Transverse colon (tissue), 4 donors: ENCODE data around the gene PBX4. TPM values are rescaled to one million over a fixed set of nuclear protein-coding genes. Genes with fewer than 3 reads are reported as not detected.

Source experiments
- DNase-seq: peaks from one replicate; pipeline ENCODE4 v3.0.0-alpha.2; 2019
- H3K27ac ChIP-seq, 4 donors: fragments of 200-600 bp; sonication (generic); 2 replicates each; pipeline ENCODE4 v1.5.1; 2016 to 2018; ENCODE audit warnings: inconsistent platforms in 4 of 4
- H3K27me3 ChIP-seq: fragments of 200-600 bp; sonication (generic); 2 replicates; pipeline ENCODE4 v1.5.1; 2017; ENCODE audit warnings: inconsistent platforms
- H3K36me3 ChIP-seq, 4 donors: fragments of 200-600 bp; sonication (generic); 2 replicates each; pipeline ENCODE4 v1.5.1; 2017 to 2019; ENCODE audit warnings: inconsistent platforms in 4 of 4
- H3K4me1 ChIP-seq, 4 donors: fragments of 200-600 bp; sonication (generic); 2 replicates each; pipeline ENCODE4 v1.5.1; 2017 to 2020; ENCODE audit warnings: inconsistent platforms in 4 of 4
- H3K4me3 ChIP-seq, 4 donors: fragments of 200-600 bp; sonication (generic); 1 replicate in 1 of 4; 2 replicates in 3 of 4; pipeline versions ENCODE4 v1.5.1 to v1.6.1; 2017 to 2019; ENCODE audit warnings: inconsistent platforms in 4 of 4
- H3K9me3 ChIP-seq, 2 donors: fragments of 200-600 bp; sonication (generic); 2 replicates each; pipeline ENCODE4 v1.5.1; 2017 to 2019; ENCODE audit warnings: inconsistent platforms in 2 of 2
- CTCF ChIP-seq, 5 experiments: fragments of 200-600 bp in 3 of 5; fragments of 450-650 bp in 2 of 5; sonication (generic) in 3 of 5; IDR thresholded peaks; 1 replicate in 2 of 5; 2 replicates in 3 of 5; pipeline ENCODE4 v1.5.1; 2016 to 2017; ENCODE audit warnings: antibody characterized with exemption in 5 of 5, inconsistent platforms in 3 of 5, mild to moderate bottlenecking in 2 of 5, moderate library complexity in 1 of 5
- EP300 ChIP-seq: sonication (generic); formaldehyde crosslinking; IDR thresholded peaks from one replicate; pipeline ENCODE4 v1.6.1; 2017; ENCODE audit warnings: antibody characterized with exemption, low read depth
- POLR2A ChIP-seq: fragments of 450-650 bp; IDR thresholded peaks from one replicate; pipeline ENCODE4 v1.6.1; 2016; ENCODE audit warnings: antibody characterized with exemption, mild to moderate bottlenecking, moderate library complexity
- POLR2AphosphoS5 ChIP-seq, 3 donors: sonication (generic); formaldehyde crosslinking; IDR thresholded peaks; one replicate each; pipeline ENCODE4 v1.6.1; 2016; ENCODE audit warnings: antibody characterized with exemption in 3 of 3
- WGBS, 2 donors: methylation state at CpG; one replicate each; pipeline ENCODE4 v1.1.5; 2018; ENCODE audit warnings: low coverage in 1 of 2; 5-methylcytosine and 5-hydroxymethylcytosine counted together
- in situ Hi-C, 4 donors: fragments of 200-750 bp; cut with MboI; loops; one replicate each; pipeline versions ENCODE4 v1.15.0 to v1.15.1; 2017; ENCODE audit warnings: low sequenced_read_pairs in 3 of 4, low pct_ligation_motif_present in 1 of 4, low pct_unique_long_range_greater_than_20kb in 1 of 4
- intact Hi-C: fragments of 100-400 bp; cut with DNase I; formaldehyde crosslinking; loops from one replicate; pipeline ENCODE4 v1.15.1; 2023; ENCODE audit warnings: low total_unique reads
- total RNA-seq, 4 donors: library from RNA; depleted of rRNA; stranded (reverse); fragments of >200 nt; gene quantifications; one replicate each; pipeline ENCODE4 v1.1.0, GENCODE V29; 2016

The PBX4 gene
- total RNA-seq, 4 donors from 2014 or later: 1.9 to 11.9 (median 5.1) TPM

- intact Hi-C loops: loop anchor here (10.0 kb wide), 1 partner anchor 419 kb away; no protein-coding TSS in a partner anchor
These were observed 82.9 kb downstream of the PBX4 start for GRCh38 chr19:19535311-19536191.

DNA sequence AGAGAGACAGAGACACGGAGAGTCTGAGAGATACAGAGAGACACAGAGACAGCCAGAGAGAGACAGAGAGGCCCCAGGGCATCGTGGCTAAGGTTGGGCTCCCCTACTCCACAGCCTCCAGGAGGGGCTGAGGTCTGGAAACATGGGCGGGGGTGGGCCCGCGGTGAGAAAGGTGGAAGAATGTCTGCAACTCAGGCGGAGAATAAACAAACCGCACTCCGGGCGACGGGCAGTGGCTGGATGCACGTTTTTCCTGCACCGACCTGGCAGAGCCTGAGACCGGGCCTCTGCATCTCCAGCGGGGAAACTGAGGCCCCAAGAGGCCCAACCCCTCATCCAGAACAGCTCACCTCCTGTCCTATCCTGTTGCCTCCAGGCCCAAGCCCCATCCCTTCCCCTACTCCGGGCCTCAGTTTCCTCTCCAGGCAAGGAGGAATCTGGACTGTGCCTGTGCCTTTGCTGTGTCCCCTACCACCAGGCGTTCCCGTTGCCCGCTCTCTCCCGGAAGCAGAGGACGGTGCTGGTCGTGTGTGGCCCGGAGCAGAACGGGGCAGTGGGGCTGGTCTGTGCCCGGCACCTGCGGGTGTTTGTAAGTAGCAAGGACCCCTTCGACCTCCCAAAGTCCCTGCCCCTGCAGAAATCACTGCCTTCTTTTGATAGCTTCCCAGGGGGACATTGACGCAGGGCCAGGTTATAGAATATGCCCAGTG lies 83.8 kb downstream of the PBX4 start:
- DNase-seq: no peak
- intact Hi-C loops (loop anchor here (10.0 kb wide), 1 partner anchor 420 kb away; no protein-coding TSS in a partner anchor), in situ Hi-C loops (loop anchor here (5.0 to 25.0 kb wide), 5 partner anchors 103 to 753 kb away; partner anchors contain the start of genes GMIP (in 4 of the 4) and LPAR2 (in 1 of the 4))
- 80 to 94% methylated on average over 2 to 24 of the region's 27 CpGs for WGBS, 2 donors
- TF ChIP-seq CTCF (IDR thresholded peaks at IDR 0.05) (no peak), EP300 (no peak), POLR2AphosphoS5 (IDR thresholded peaks at IDR 0.05) (no peak), POLR2A (no peak)
- Histone ChIP-seq H3K27ac (no peak overlapping the region), H3K27me3 (peaks cover 32% of the 10 kb centered on the region), H3K9me3 (no peaks in the 10 kb centered on the region), H3K36me3 (no peaks in the 10 kb centered on the region), H3K4me3 (no peak overlapping the region), H3K4me1 (peaks cover 6 to 26% (median 19%) of the 10 kb centered on the region in 4 donors)

More at GRCh38 chr19:19535311-19536191, 82.9 kb downstream of the PBX4 start:
- in situ Hi-C loops: loop anchor here (10.0 to 25.0 kb wide), 4 partner anchors 102 to 752 kb away; partner anchors contain the start of genes GMIP (in 3 of the 4) and LPAR2 (in 1 of the 4)
- peaks cover 40% of the 10 kb centered on the region for H3K27me3 ChIP-seq
- H3K4me3 ChIP-seq: no peak overlapping the region
- no peaks in the 10 kb centered on the region for H3K36me3 ChIP-seq
- H3K9me3 ChIP-seq: no peaks in the 10 kb centered on the region
- no peak overlapping the region for H3K27ac ChIP-seq
- TF ChIP-seq POLR2AphosphoS5 (IDR thresholded peaks at IDR 0.05) (no peak), CTCF (IDR thresholded peaks at IDR 0.05) (no peak), EP300 (no peak), POLR2A (no peak)
- DNase-seq: no peak
- H3K4me1 ChIP-seq: peaks cover 11 to 31% (median 24%) of the 10 kb centered on the region in 4 donors
- 79% methylated on average over 33 of the region's 34 CpGs; no CpG with 5 or more reads in 1 of the 2 donors for WGBS, 2 donors

DNA sequence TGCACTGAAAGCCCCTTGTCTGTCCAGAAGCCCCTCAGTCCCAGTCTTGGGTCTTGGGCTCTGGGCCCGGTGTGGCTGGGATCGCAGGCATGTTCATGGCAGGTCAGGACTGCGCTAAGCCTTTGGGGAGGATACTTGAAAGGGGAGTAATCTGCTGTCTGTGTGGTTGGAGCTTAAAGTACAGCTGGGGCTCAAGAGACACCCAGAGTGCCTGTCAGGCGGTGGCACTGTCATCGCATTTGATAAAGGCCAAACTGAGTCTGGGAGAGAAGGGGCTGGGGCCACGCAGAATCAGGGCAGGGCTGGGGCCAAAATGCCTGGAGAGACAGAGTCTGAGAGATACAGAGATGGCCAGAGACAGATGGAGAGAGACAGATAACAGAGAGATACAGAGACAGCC lies 84.6 kb downstream of the PBX4 start:
- no peak for DNase-seq
- in situ Hi-C loops: loop anchor here (5.0 to 25.0 kb wide), 5 partner anchors 103 to 753 kb away; partner anchors contain the start of genes GMIP (in 4 of the 4) and LPAR2 (in 1 of the 4)
- Histone ChIP-seq H3K27me3 (peaks cover 23% of the 10 kb centered on the region), H3K27ac (no peak overlapping the region), H3K4me1 (peaks cover 6 to 26% (median 18%) of the 10 kb centered on the region in 4 donors), H3K36me3 (no peaks in the 10 kb centered on the region), H3K4me3 (no peak overlapping the region), H3K9me3 (no peaks in the 10 kb centered on the region)
- intact Hi-C loops: loop anchor here (2.0 to 10.0 kb wide), 2 partner anchors 113 to 421 kb away; no protein-coding TSS in a partner anchor
- WGBS, 2 donors: 87 to 100% methylated on average over 1 to 6 of the region's 6 CpGs
- TF ChIP-seq POLR2A (no peak), CTCF (IDR thresholded peaks at IDR 0.05) (no peak), POLR2AphosphoS5 (IDR thresholded peaks at IDR 0.05) (no peak), EP300 (no peak)
